Gastroesophageal sphincter (tissue), 4 donors: ENCODE measurements around the gene IQCF2. TPM values are rescaled to one million over a fixed set of nuclear protein-coding genes. Genes with fewer than 3 reads are reported as not detected.

Experiments
- ATAC-seq: fragments of 150-250 bp; one replicate; pipeline ENCODE4 v1.9.1; 2016; ENCODE audit warnings: mild to moderate bottlenecking, moderate library complexity
- H3K27ac ChIP-seq, 4 donors: fragments of 200-600 bp; sonication (generic) in 3 of 4; 1 replicate in 3 of 4; 2 replicates in 1 of 4; pipeline ENCODE4 v1.5.1; 2016 to 2019
- H3K27me3 ChIP-seq: fragments of 200-600 bp; sonication (generic); one replicate; pipeline ENCODE4 v1.5.1; 2019
- H3K36me3 ChIP-seq, 2 donors: fragments of 200-600 bp; sonication (generic); one replicate each; pipeline ENCODE4 v1.5.1; 2019; ENCODE audit warnings: control low read depth in 1 of 2
- H3K4me1 ChIP-seq, 3 donors: fragments of 200-600 bp; sonication (generic); 1 replicate in 2 of 3; 2 replicates in 1 of 3; pipeline ENCODE4 v1.5.1; 2016 to 2019; ENCODE audit warnings: control low read depth in 2 of 3
- H3K4me3 ChIP-seq, 2 donors: fragments of 200-600 bp; sonication (generic); one replicate each; pipeline ENCODE4 v1.5.1; 2019; ENCODE audit warnings: mild to moderate bottlenecking in 1 of 2, moderate library complexity in 1 of 2
- H3K9me3 ChIP-seq, 3 donors: fragments of 200-600 bp; sonication (generic); one replicate each; pipeline ENCODE4 v1.5.1; 2017 to 2019; ENCODE audit warnings: control low read depth in 2 of 3
- CTCF ChIP-seq, 4 experiments: fragments of 200-600 bp in 2 of 4; fragments of 450-650 bp in 2 of 4; sonication (generic) in 1 of 4; IDR thresholded peaks; one replicate each; pipeline ENCODE4 v1.5.1; 2017 to 2019; ENCODE audit warnings: antibody characterized with exemption in 4 of 4, mild to moderate bottlenecking in 2 of 4, moderate library complexity in 2 of 4
- EP300 ChIP-seq: sonication (generic); formaldehyde crosslinking; IDR thresholded peaks from one replicate; pipeline ENCODE4 v1.6.1; 2017; ENCODE audit warnings: antibody characterized with exemption, mild to moderate bottlenecking
- POLR2A ChIP-seq, 2 donors: fragments of 450-650 bp; IDR thresholded peaks; one replicate each; pipeline ENCODE4 v1.6.1; 2017; ENCODE audit warnings: antibody characterized with exemption in 2 of 2, mild to moderate bottlenecking in 2 of 2, moderate library complexity in 1 of 2
- POLR2AphosphoS5 ChIP-seq: sonication (generic); formaldehyde crosslinking; IDR thresholded peaks from one replicate; pipeline ENCODE4 v1.6.1; 2017; ENCODE audit warnings: antibody characterized with exemption
- WGBS, 2 donors: methylation state at CpG; one replicate each; pipeline ENCODE4 v1.1.5; 2018; ENCODE audit warnings: low coverage in 1 of 2; 5-methylcytosine and 5-hydroxymethylcytosine counted together
- total RNA-seq, 4 donors: library from RNA; depleted of rRNA; stranded (reverse); fragments of >200 nt; gene quantifications; one replicate each; pipeline ENCODE4 v1.1.0, GENCODE V29; 2016

Gene IQCF2
- total RNA-seq = not detected

- H3K4me1 ChIP-seq = no peaks in the 10 kb centered on the region
- ATAC-seq = no peak
- no peak within 1 kb of the TSS for H3K27ac ChIP-seq
- WGBS, 2 donors = 63 to 65% methylated on average over 3 of the region's 7 CpGs
- no peaks in the 10 kb centered on the region for H3K9me3 ChIP-seq
- peaks cover 12% of the 10 kb centered on the region for H3K27me3 ChIP-seq
- no peak within 1 kb of the TSS for H3K4me3 ChIP-seq
- no peaks in the 10 kb centered on the region for H3K36me3 ChIP-seq
- TF ChIP-seq EP300 = no peak
- no peak for TF ChIP-seq POLR2A (IDR thresholded peaks at IDR 0.05)
- TF ChIP-seq CTCF (IDR thresholded peaks at IDR 0.05) = no peak
- TF ChIP-seq POLR2AphosphoS5 = no peak
These were observed at the start of gene IQCF2 for GRCh38 chr3:51860703-51861665. Gene IQCF2, plus strand, starts transcription at chr3:51861615. Its CDS starts 52 bp downstream, at chr3:51861667.

DNA sequence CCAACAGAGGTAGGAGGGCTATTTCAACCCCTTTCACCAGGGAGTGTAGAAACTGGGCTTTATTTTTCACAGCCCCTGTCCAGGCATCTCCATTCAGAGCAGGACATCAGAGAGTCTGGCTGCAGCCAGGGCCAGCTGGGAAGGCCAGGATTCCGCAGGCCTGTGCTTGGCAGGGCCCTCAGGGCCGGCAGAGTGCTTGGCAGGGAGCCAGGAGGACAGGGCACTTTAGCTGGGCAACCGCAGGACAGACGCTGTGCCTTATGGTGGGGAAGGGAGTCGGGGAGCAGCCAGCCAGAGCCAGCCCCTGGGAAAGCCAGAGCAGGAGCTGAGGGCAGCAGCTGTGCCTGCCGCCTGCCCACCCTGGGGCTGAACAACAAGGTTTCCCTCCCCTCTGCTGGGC lies 47.9 kb upstream of the IQCF2 start:
- no peak overlapping the region for H3K27ac ChIP-seq
- H3K27me3 ChIP-seq = peaks cover 1% of the 10 kb centered on the region
- 100% methylated on average over 1 of the region's 6 CpGs; no CpG with 5 or more reads in 1 of the 2 donors for WGBS, 2 donors
- TF ChIP-seq POLR2AphosphoS5 (no peak), CTCF (IDR thresholded peaks at IDR 0.05) (no peak), EP300 (no peak), POLR2A (IDR thresholded peaks at IDR 0.05) (no peak)
- ATAC-seq = no peak
- H3K9me3 ChIP-seq = no peaks in the 10 kb centered on the region
- no peaks in the 10 kb centered on the region for H3K36me3 ChIP-seq
- no peak overlapping the region for H3K4me3 ChIP-seq
- no peaks in the 10 kb centered on the region for H3K4me1 ChIP-seq

- 73 to 100% methylated on average over 2 of the region's 3 CpGs for WGBS, 2 donors
- Histone ChIP-seq H3K4me1 (no peaks in the 10 kb centered on the region), H3K4me3 (no peak overlapping the region), H3K27ac (no peak overlapping the region), H3K9me3 (no peaks in the 10 kb centered on the region), H3K27me3 (peaks cover 6% of the 10 kb centered on the region), H3K36me3 (no peaks in the 10 kb centered on the region)
- ATAC-seq = no peak
- no peak for TF ChIP-seq POLR2A (IDR thresholded peaks at IDR 0.05)
- no peak for TF ChIP-seq EP300
- no peak for TF ChIP-seq CTCF (IDR thresholded peaks at IDR 0.05)
- no peak for TF ChIP-seq POLR2AphosphoS5
These were observed 47.4 kb upstream of the IQCF2 start for GRCh38 chr3:51814034-51814433.

DNA sequence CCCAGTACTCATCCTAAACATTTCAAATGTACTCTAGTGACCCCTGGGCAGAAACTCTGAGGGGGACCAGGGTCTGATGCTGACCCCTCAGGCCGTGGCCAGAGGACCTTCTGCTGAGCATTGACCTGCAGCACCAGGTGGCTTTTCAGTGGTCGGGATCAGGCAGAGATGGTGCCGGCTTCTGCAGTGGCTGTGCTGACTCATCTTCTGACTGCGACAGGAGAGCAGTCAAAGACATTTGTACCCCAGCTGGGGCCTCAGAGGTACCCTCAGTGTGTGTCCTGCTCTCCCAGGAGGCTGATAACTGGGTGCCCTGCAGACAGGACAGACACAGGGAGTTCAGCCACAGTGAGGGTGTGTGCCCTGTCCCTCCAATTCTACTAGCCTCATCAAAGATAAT lies 45.8 kb upstream of the IQCF2 start:
- H3K27me3 ChIP-seq = peaks cover 22% of the 10 kb centered on the region
- no peak overlapping the region for H3K4me3 ChIP-seq
- WGBS, 2 donors = 69% methylated on average over 3 of the region's 4 CpGs; no CpG with 5 or more reads in 1 of the 2 donors
- TF ChIP-seq POLR2A (IDR thresholded peaks at IDR 0.05) (no peak), CTCF (IDR thresholded peaks at IDR 0.05) (no peak), EP300 (no peak), POLR2AphosphoS5 (no peak)
- H3K4me1 ChIP-seq = no peaks in the 10 kb centered on the region
- H3K9me3 ChIP-seq = no peaks in the 10 kb centered on the region
- ATAC-seq = no peak
- H3K27ac ChIP-seq = no peak overlapping the region
- H3K36me3 ChIP-seq = no peaks in the 10 kb centered on the region

- no peak for TF ChIP-seq EP300
- TF ChIP-seq POLR2AphosphoS5 = no peak
- no peak for TF ChIP-seq POLR2A (IDR thresholded peaks at IDR 0.05)
- TF ChIP-seq CTCF (IDR thresholded peaks at IDR 0.05) = no peak
- no peaks in the 10 kb centered on the region for H3K36me3 ChIP-seq
- H3K4me3 ChIP-seq = no peak overlapping the region
- ATAC-seq = no peak
- H3K27me3 ChIP-seq = peaks cover 31% of the 10 kb centered on the region
- H3K9me3 ChIP-seq = no peaks in the 10 kb centered on the region
- H3K27ac ChIP-seq = no peak overlapping the region
- no peaks in the 10 kb centered on the region for H3K4me1 ChIP-seq
- 78 to 80% methylated on average over 2 of the region's 2 CpGs for WGBS, 2 donors
These were observed 44.7 kb upstream of the IQCF2 start for GRCh38 chr3:51816723-51817122.
